HEK293T (cell line): ENCODE results near the gene GAPDH.
"Not testable (repeated sequence)": the region's sequence is repeated elsewhere in the genome, so short reads cannot be mapped to it uniquely, and the experiment has no call there.

Source experiments
- CTCF ChIA-PET: fragments of 350-600 bp; formaldehyde crosslinking; extraction: SDS; loops from one replicate; lab custom pipeline; 2021; ENCODE audit warnings: antibody characterized with exemption, inconsistent platforms; lab: Yijun Ruan, JAX
- POLR2A ChIA-PET: fragments of 350-600 bp; formaldehyde crosslinking; extraction: SDS; loops from one replicate; lab custom pipeline; 2020; ENCODE audit warnings: antibody characterized with exemption, inconsistent platforms; lab: Yijun Ruan, JAX
- DNase-seq: peaks from one replicate; pipeline ENCODE4 v3.0.0; 2012; ENCODE audit warnings: mixed read lengths; ENCODE audit errors: extremely low spot score
- ARNT ChIP-seq: fragments of 450-650 bp; IDR thresholded peaks from 2 replicates; pipeline ENCODE4 v1.6.1; 2017; ENCODE audit warnings: mild to moderate bottlenecking
- BHLHE40 ChIP-seq: fragments of 450-650 bp; IDR thresholded peaks from 2 replicates; pipeline ENCODE4 v1.6.1; 2016; ENCODE audit warnings: mild to moderate bottlenecking, moderate library complexity, borderline replicate concordance
- CTBP1 ChIP-seq: fragments of 450-650 bp; IDR thresholded peaks from 2 replicates; pipeline ENCODE4 v1.6.1; 2016; ENCODE audit warnings: borderline replicate concordance
- ELF4 ChIP-seq: fragments of 450-650 bp; IDR thresholded peaks from 2 replicates; pipeline ENCODE4 v1.6.1; 2017; ENCODE audit warnings: antibody characterized with exemption
- FOXA1 ChIP-seq: fragments of 450-650 bp; IDR thresholded peaks from 2 replicates; pipeline ENCODE4 v1.6.1; 2016; ENCODE audit warnings: mild to moderate bottlenecking
- FOXK2 ChIP-seq: fragments of 450-650 bp; IDR thresholded peaks from 2 replicates; pipeline ENCODE4 v1.6.1; 2016; ENCODE audit warnings: mild to moderate bottlenecking
- FOXM1 ChIP-seq: fragments of 450-650 bp; IDR thresholded peaks from 2 replicates; pipeline ENCODE4 v1.6.1; 2017; ENCODE audit warnings: mild to moderate bottlenecking, borderline replicate concordance
- HDGF ChIP-seq: fragments of 450-650 bp; IDR thresholded peaks from 2 replicates; pipeline ENCODE4 v1.6.1; 2017; ENCODE audit warnings: antibody characterized with exemption, borderline replicate concordance
- L3MBTL2 ChIP-seq: fragments of 450-650 bp; conservative IDR thresholded peaks from 2 replicates; pipeline ENCODE4 v1.6.1; 2016; ENCODE audit warnings: mild to moderate bottlenecking
- LEF1 ChIP-seq: fragments of 450-650 bp; IDR thresholded peaks from 2 replicates; pipeline ENCODE4 v1.6.1; 2017; ENCODE audit warnings: mild to moderate bottlenecking, borderline replicate concordance
- NFRKB ChIP-seq: fragments of 450-650 bp; IDR thresholded peaks from 2 replicates; pipeline ENCODE4 v1.6.1; 2016; ENCODE audit warnings: mild to moderate bottlenecking, moderate library complexity
- SP1 ChIP-seq: fragments of 450-650 bp; IDR thresholded peaks from 2 replicates; pipeline ENCODE4 v1.6.1; 2017
- SUZ12 ChIP-seq: fragments of 450-650 bp; IDR thresholded peaks from 2 replicates; pipeline ENCODE4 v1.6.1; 2016; ENCODE audit warnings: mild to moderate bottlenecking
- TARDBP ChIP-seq: fragments of 450-650 bp; IDR thresholded peaks from 2 replicates; pipeline ENCODE4 v1.6.1; 2016
- ZNF384 ChIP-seq: fragments of 450-650 bp; IDR thresholded peaks from 2 replicates; pipeline ENCODE4 v1.6.1; 2016
- TF ChIP-seq, protein P1 (sequence below): fragments of 450-650 bp; IDR thresholded peaks from 2 replicates; pipeline ENCODE4 v1.6.1; 2016

The GAPDH gene

DNA sequence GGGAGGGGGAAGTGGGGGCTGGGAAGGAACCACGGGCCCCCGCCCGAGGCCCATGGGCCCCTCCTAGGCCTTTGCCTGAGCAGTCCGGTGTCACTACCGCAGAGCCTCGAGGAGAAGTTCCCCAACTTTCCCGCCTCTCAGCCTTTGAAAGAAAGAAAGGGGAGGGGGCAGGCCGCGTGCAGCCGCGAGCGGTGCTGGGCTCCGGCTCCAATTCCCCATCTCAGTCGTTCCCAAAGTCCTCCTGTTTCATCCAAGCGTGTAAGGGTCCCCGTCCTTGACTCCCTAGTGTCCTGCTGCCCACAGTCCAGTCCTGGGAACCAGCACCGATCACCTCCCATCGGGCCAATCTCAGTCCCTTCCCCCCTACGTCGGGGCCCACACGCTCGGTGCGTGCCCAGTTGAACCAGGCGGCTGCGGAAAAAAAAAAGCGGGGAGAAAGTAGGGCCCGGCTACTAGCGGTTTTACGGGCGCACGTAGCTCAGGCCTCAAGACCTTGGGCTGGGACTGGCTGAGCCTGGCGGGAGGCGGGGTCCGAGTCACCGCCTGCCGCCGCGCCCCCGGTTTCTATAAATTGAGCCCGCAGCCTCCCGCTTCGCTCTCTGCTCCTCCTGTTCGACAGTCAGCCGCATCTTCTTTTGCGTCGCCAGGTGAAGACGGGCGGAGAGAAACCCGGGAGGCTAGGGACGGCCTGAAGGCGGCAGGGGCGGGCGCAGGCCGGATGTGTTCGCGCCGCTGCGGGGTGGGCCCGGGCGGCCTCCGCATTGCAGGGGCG lies at the start of gene GAPDH:
Gene GAPDH, plus strand, starts transcription at position 595 of the 772 bp plus-strand sequence. CDS start 316 bp downstream, outside the sequence.
- ChIA-PET CTCF (no interaction called here), POLR2A (interaction anchor here (0.5 to 3.0 kb wide), 44 partner anchors 8 to 335 kb away, joined by 3 to 77 read pairs (median 4); partner anchors contain the start of genes IFFO1, MRPL51, NCAPD2 and NOP2)
- TF ChIP-seq SP1 (no peak), L3MBTL2 (peak; percentile 97), BHLHE40 (no peak), LEF1 (no peak), ARNT (peak; percentile 45; the same call in 1 of the 2 replicates), FOXM1 (peak; percentile 80; the same call in 1 of the 2 replicates), CTBP1 (peak; percentile 25; the same call in 1 of the 2 replicates), ZNF384 (peak; percentile 96), SUZ12 (no peak), ELF4 (peak; percentile 83; the same call in 1 of the 2 replicates)
- peak; percentile 89 for DNase-seq

DNA sequence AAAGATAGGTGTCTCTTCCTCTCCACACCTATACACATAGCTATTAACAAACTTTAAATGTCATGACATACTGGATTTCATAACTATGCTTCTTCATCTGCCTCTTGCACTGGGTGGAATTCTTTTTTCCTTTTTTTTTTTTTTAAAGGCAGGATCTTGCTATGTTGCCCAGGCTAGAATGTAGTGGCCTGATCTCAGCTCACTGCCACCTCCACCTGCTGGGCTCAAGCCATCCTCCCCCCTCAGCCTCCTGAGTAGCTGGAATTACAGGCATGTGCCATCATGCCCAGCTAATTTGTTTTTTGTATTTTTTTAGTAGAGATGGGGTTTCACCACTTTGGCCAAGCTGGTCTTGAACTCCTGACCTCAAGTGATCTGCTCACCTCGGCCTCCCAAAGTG lies 46.1 kb upstream of the GAPDH start:
- TF ChIP-seq FOXM1 = no peak
- TF ChIP-seq ZNF384 = 0 out of 2 replicates have a peak, but pooled peaks have one; percentile 9
- ChIA-PET POLR2A (interaction anchor here (1.0 to 7.5 kb wide), 2 partner anchors 17 to 46 kb away, joined by 5 to 42 read pairs; partner anchors contain the start of genes GAPDH and VAMP1), CTCF (interaction anchor here (1.8 kb wide), 1 partner anchor 49 kb away, joined by 4 read pairs; no protein-coding TSS in a partner anchor)
- no peak for DNase-seq

DNA sequence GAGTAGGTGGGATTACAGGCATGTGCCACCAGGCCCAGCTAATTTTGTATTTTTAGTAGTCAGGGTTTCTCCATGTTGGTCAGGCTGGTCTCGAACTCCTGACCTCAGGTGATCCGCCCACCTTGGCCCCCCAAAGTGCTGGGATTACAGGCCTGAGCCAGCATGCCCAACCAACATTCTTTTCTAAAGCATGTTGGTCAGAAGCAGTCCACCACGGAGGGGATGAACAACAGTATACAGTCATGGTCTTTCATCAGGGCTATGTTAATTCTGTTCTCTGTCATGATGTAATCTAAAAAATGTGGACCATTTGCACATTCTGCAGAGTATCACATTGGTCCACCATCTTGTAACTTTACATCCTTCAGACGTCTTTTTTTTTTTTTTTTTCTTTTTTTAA lies 44.9 kb upstream of the GAPDH start:
- POLR2A ChIA-PET = interaction anchor here (7.5 kb wide), 1 partner anchor 19 kb away, joined by 42 read pairs; the partner anchor contains the start of gene VAMP1
- CTCF ChIA-PET = interaction anchor here (1.8 kb wide), 1 partner anchor 48 kb away, joined by 4 read pairs; no protein-coding TSS in a partner anchor
- TF ChIP-seq BHLHE40 (no peak), L3MBTL2 (no peak), SP1 (no peak)
- no peak for DNase-seq

DNA sequence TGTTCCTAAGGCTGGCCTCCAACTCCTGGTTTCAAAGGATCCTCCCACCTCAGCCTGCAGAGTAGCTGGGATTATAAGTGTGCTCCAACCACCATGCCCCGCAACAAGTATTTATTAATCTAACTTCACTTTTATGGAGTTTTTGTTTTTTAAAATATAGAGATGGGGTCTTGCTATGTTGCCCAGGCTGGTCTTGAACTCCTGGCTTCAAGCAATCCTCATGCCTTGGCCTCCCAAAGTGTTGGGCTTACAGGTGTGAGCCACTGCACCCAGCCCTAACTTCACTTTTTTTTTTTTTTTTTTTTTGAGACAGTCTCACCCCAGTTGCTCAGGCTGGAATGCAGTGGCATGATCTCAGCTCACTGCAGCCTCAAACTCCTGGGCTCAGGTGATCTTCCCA lies 43.6 kb upstream of the GAPDH start:
- POLR2A ChIA-PET = interaction anchor here (1.4 to 1.7 kb wide), 3 partner anchors 20 to 44 kb away, joined by 4 to 5 read pairs (median 5); partner anchors contain the start of gene GAPDH
- CTCF ChIA-PET, DNase-seq: not testable (repeated sequence)

DNA sequence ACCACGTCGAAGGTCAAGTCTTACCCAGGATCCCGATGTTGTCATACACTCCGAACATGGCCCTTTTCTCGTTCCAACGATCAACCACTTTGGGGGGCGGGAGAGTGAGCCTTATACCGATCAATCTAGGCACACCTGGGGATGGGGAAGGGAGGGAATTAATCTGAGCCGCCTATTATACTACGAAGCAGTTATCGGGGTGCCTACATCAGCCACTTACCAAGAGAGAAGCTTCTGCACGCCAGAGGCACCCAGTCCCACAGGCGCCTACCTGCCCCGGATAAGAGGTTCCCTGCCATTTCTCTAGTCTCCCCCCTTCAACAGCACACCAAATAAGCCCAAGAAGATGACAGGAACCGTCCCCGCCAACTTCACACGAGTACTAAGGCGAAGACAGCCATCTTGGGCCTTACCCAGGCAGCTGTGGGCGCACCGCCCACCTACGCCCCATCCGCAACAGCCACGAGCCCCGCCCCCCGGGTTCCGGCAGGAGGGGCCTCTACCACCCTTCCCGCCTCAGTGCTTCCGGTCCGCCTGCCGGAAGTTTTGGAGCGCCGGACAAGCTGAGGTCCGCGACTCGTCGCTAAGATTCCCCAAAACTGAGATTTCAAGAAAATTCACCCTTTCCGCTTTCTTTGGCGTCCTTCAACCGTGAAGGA lies 41.4 kb upstream of the GAPDH start, which contains the start of gene MRPL51:
Gene MRPL51, minus strand, starts transcription at position 425 of the 659 bp plus-strand sequence. Its CDS starts 126 bp downstream, at position 299.
- TF ChIP-seq BHLHE40 (no peak), FOXM1 (no peak), ZNF384 (no peak), SP1 (no peak), L3MBTL2 (peak; percentile 39), FOXA1 (no peak), HDGF (no peak), LEF1 (no peak), NFRKB (peak; percentile 49; the same call in 1 of the 2 replicates), FOXK2 (peak; percentile 74; the same call in 1 of the 2 replicates), ELF4 (peak; percentile 73), CTBP1 (no peak), ARNT (no peak), TARDBP (no peak), SUZ12 (no peak)
- TF ChIP-seq, protein P1, sequence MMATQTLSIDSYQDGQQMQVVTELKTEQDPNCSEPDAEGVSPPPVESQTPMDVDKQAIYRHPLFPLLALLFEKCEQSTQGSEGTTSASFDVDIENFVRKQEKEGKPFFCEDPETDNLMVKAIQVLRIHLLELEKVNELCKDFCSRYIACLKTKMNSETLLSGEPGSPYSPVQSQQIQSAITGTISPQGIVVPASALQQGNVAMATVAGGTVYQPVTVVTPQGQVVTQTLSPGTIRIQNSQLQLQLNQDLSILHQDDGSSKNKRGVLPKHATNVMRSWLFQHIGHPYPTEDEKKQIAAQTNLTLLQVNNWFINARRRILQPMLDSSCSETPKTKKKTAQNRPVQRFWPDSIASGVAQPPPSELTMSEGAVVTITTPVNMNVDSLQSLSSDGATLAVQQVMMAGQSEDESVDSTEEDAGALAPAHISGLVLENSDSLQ = peak; percentile 55
- ChIA-PET CTCF (interaction anchor here (0.8 kb wide), 1 partner anchor 69 kb away, joined by 3 read pairs; no protein-coding TSS in a partner anchor), POLR2A (interaction anchor here (0.6 to 5.9 kb wide), 40 partner anchors 8 to 451 kb away, joined by 3 to 52 read pairs (median 4); partner anchors contain the start of genes C12orf57, COPS7A, GAPDH and NOP2)
- DNase-seq = peak; percentile 96

DNA sequence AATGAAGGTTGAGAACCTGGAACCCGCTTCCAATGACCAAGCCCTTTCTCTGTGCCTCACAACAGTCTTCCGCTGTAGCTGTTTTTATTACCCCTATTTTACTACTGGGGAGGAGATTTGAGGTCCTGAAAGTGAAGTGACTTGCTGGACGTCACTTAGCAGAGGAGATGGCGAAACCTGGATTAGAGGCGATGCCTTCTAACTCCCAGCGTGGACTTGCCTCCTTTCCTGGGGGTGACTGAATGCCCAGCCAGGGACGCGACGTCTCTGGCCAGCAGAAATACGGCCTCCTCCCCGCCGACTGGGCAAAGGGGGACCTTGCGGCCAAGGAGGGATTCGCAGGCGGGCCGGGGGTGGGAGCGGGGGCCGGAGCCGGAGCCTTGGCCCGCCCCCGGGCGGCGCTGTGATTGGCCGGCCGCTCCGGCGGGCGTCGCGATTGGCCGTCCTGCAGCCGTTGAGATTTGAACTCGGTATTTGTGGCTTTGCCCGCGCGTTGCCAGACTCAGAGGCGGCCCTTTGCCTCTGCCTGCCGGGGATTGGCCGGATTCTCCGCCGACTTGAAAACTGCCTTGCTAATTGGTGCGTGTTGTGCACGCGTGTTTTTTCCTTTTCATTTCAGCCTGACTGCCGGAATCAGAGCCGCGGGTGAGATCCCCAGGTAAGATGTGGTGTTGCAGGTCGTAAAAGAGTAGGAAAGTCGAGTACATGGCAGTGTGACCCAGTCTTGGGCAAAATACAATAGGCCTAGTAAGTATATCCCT lies 40.6 kb upstream of the GAPDH start, which contains the start of gene NCAPD2:
Gene NCAPD2, plus strand, starts transcription at position 606 of the 761 bp plus-strand sequence. CDS start 997 bp downstream, outside the sequence.
- peak; percentile 92 for DNase-seq
- TF ChIP-seq L3MBTL2 (peak; percentile 92), HDGF (no peak), FOXK2 (no peak), SP1 (no peak), FOXM1 (peak; percentile 97), TARDBP (peak; percentile 78; the same call in 1 of the 2 replicates)
- ChIA-PET CTCF (interaction anchor here (0.8 kb wide), 1 partner anchor 70 kb away, joined by 3 read pairs; no protein-coding TSS in a partner anchor), POLR2A (interaction anchor here (0.6 to 5.9 kb wide), 44 partner anchors 8 to 450 kb away, joined by 3 to 52 read pairs (median 4); partner anchors contain the start of genes C12orf57, COPS7A, GAPDH and NOP2)
